Endothelial cell of umbilical vein (primary cell): Measurements from ENCODE around the gene CBL. TPM values are rescaled to one million over a fixed set of nuclear protein-coding genes. Genes with fewer than 3 reads are reported as not detected.

Source experiments
- BruUV-seq: library from RNA; stranded (reverse); fragments of 400-500 nt; replicated peaks from 2 replicates; lab custom pipeline; 2021; lab: Mats Ljungman, UMichigan
- CTCF ChIA-PET: fragments of 300-600, 350-600 bp; sonication (Branson Sonifier 250); formaldehyde crosslinking; loops from one replicate; lab custom pipeline; 2021; ENCODE audit warnings: antibody characterized with exemption, inconsistent platforms; lab: Charles Lee
- POLR2A ChIA-PET: fragments of 300-600, 350-600 bp; sonication (Branson Sonifier 250); formaldehyde crosslinking; loops from one replicate; lab custom pipeline; 2021; ENCODE audit warnings: antibody characterized with exemption, inconsistent platforms; lab: Charles Lee
- DNase-seq: peaks from one replicate; pipeline ENCODE4 v3.0.0-alpha.2; 2011; ENCODE audit warnings: low read depth, low spot score
- FAIRE-seq: peaks from 2 replicates; lab custom pipeline; 2011; peaks lifted over from hg19 to GRCh38; lab: Jason Lieb, UNC
- H2AFZ ChIP-seq: 2 replicates; pipeline ENCODE4 v1.6.0; 2012; ENCODE audit warnings: low read depth, low read length, control low read depth, inconsistent platforms
- H3K27ac ChIP-seq: 2 replicates; pipeline ENCODE4 v1.5.1; 2011; ENCODE audit warnings: low read depth, mild to moderate bottlenecking, control low read depth, low read length, moderate library complexity; ENCODE audit not compliant: insufficient read depth
- H3K27me3 ChIP-seq, 2 experiments: 2 replicates each; pipeline versions ENCODE4 v1.6.0 to v1.6.1; 2011; ENCODE audit warnings: low read length in 2 of 2, mixed read lengths in 1 of 2; ENCODE audit not compliant: control insufficient read depth in 2 of 2, insufficient read depth in 2 of 2
- H3K36me3 ChIP-seq, 2 experiments: 2 replicates in 1 of 2; 3 replicates in 1 of 2; pipeline ENCODE4 v1.5.1; 2011; ENCODE audit warnings: low read length in 2 of 2, mild to moderate bottlenecking in 1 of 2, moderate library complexity in 1 of 2; ENCODE audit not compliant: control insufficient read depth in 2 of 2, insufficient read depth in 2 of 2; ENCODE audit errors: extremely low read depth in 1 of 2
- H3K4me1 ChIP-seq: 3 replicates; pipeline ENCODE4 v1.5.1; 2011; ENCODE audit warnings: mild to moderate bottlenecking, low read length; ENCODE audit not compliant: control insufficient read depth, insufficient read depth; ENCODE audit errors: extremely low read depth
- H3K4me2 ChIP-seq: 2 replicates; pipeline ENCODE4 v1.6.1; 2011; ENCODE audit warnings: low read length, control low read depth, mixed read lengths; ENCODE audit not compliant: insufficient read depth
- H3K4me3 ChIP-seq, 3 experiments: fragments of 200-600 bp in 1 of 3; sonication (generic), shearing (Covaris generic) in 1 of 3; replicated peaks in 1 of 3; 2 replicates each; pipeline ENCODE4 v1.5.1; 2011 to 2016; ENCODE audit warnings: control low read depth in 3 of 3, low read length in 3 of 3, mild to moderate bottlenecking in 2 of 3, inconsistent platforms in 1 of 3, low read depth in 1 of 3, moderate library complexity in 1 of 3; ENCODE audit not compliant: insufficient read depth in 1 of 3
- H3K79me2 ChIP-seq: 2 replicates; pipeline ENCODE4 v1.6.0; 2012; ENCODE audit warnings: low read length, inconsistent platforms; ENCODE audit not compliant: control insufficient read depth, insufficient read depth
- H3K9ac ChIP-seq: replicated peaks from 2 replicates; pipeline ENCODE3; 2011; ENCODE audit warnings: low read length, control low read depth; ENCODE audit not compliant: insufficient read depth; ENCODE audit errors: extremely low read depth
- H3K9me1 ChIP-seq: replicated peaks from 3 replicates; pipeline ENCODE4 v1.6.0; 2011; ENCODE audit warnings: mild to moderate bottlenecking, low read length; ENCODE audit not compliant: control insufficient read depth, insufficient read depth; ENCODE audit errors: extremely low read depth
- H3K9me3 ChIP-seq: replicated peaks from 2 replicates; pipeline ENCODE4 v1.5.1; 2012; ENCODE audit warnings: low read length, inconsistent platforms; ENCODE audit not compliant: control insufficient read depth, insufficient read depth
- H4K20me1 ChIP-seq: replicated peaks from 2 replicates; pipeline ENCODE3; 2011; ENCODE audit warnings: mild to moderate bottlenecking, low read length; ENCODE audit not compliant: control insufficient read depth, insufficient read depth; ENCODE audit errors: extremely low read depth
- EZH2 ChIP-seq: IDR thresholded peaks from 2 replicates; pipeline ENCODE4 v1.6.1; 2012; ENCODE audit warnings: borderline replicate concordance, low read depth, mild to moderate bottlenecking, moderate library complexity, low read length, inconsistent platforms; ENCODE audit not compliant: severe bottlenecking
- FOS ChIP-seq: IDR thresholded peaks from 2 replicates; pipeline ENCODE4 v1.6.1; 2011; ENCODE audit warnings: mild to moderate bottlenecking, low read length, moderate library complexity, borderline replicate concordance; ENCODE audit not compliant: insufficient read depth
- GATA2 ChIP-seq: IDR thresholded peaks from 2 replicates; pipeline ENCODE4 v1.7.0; 2011; ENCODE audit warnings: low read depth, mild to moderate bottlenecking, moderate library complexity, mixed read lengths, low read length; ENCODE audit not compliant: insufficient read length, insufficient read depth
- JUN ChIP-seq: IDR thresholded peaks from 2 replicates; pipeline ENCODE4 v1.6.1; 2011; ENCODE audit warnings: borderline replicate concordance, low read depth; ENCODE audit not compliant: insufficient read length, insufficient read depth
- MYC ChIP-seq: IDR thresholded peaks from one replicate; pipeline ENCODE4 v1.6.1; 2011; ENCODE audit warnings: mild to moderate bottlenecking, low read depth, low read length
- POLR2A ChIP-seq: IDR thresholded peaks from 2 replicates; pipeline ENCODE4 v1.6.1; 2012; ENCODE audit warnings: low read depth, mild to moderate bottlenecking, control low read depth, low read length
- POLR2AphosphoS5 ChIP-seq: IDR thresholded peaks from 2 replicates; pipeline ENCODE4 v1.6.1; 2012; ENCODE audit warnings: low read depth, mild to moderate bottlenecking, control low read depth, low read length, moderate library complexity; ENCODE audit not compliant: insufficient read depth
- dilution Hi-C: fragments of 300-500 bp; cut with MboI; formaldehyde crosslinking; loops from one replicate; pipeline ENCODE4 v1.15.0; 2019; ENCODE audit warnings: low sequenced_read_pairs; ENCODE audit not compliant: extremely low pct_ligation_motif_present
- intact Hi-C: fragments of 100-400 bp; cut with micrococcal nuclease; formaldehyde crosslinking; loops from one replicate; pipeline ENCODE4 v1.10.0; 2022
- polyA plus RNA-seq, 4 experiments: library from polyadenylated mRNA; depleted of rRNA in 3 of 4; stranded (reverse) in 3 of 4; unstranded in 1 of 4; fragments of >200 nt; gene quantifications; 2 replicates each; pipeline versions ENCODE4 v1.2.1 to v1.2.3, GENCODE V29; 2011 to 2012; ENCODE audit warnings: missing spikeins in 1 of 4
- total RNA-seq: library from RNA; stranded (reverse); gene quantifications from 2 replicates; pipeline ENCODE4 v1.2.3, GENCODE V29; 2021
- TF ChIP-seq, protein P1 (sequence below): IDR thresholded peaks from 2 replicates; pipeline ENCODE4 v1.6.1; 2011; ENCODE audit not compliant: insufficient read depth, insufficient read length
- TF ChIP-seq, protein P2 (sequence below), 2 donors: IDR thresholded peaks; 1 replicate in 1 of 2; 2 replicates in 1 of 2; pipeline ENCODE4 v1.5.1; 2011; ENCODE audit warnings: low read length in 2 of 2, mild to moderate bottlenecking in 2 of 2, moderate library complexity in 2 of 2, control low read depth in 1 of 2, inconsistent platforms in 1 of 2, low read depth in 1 of 2; ENCODE audit not compliant: insufficient read depth in 1 of 2; ENCODE audit errors: extremely low read depth in 1 of 2

CBL gene
- total and polyA plus RNA-seq, 2 donors (not counting 3 experiments of a cell fraction or from before 2014, with no cell fraction given), result 15.5 to 41.5 TPM

DNA sequence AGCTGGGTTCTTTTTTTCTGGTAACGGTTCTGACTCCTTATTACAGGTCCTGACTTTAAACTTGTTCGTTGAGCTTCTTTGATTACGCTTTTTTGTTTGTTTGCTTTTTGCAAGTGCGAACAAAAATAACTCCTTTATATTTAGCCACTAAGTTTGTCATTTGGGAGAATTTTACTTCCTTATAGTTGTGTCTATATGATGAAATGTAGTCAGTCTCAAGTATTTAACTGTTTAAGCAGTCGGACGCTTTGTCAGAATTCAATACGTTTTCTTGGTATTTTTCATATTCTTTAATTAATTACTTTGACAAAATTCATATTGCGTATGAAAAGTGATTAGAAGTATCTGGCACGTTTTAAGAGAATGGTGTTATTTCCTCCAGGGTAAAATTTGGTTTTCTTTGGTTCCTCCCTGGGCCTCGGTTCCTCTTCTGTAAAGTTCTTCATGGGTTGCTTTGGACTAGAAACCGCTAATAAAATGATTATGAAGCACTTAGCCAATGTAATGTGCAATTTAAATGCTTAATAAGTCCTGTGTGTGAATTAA, 1.3 kb downstream of the CBL start:
- peak overlapping the region; percentile 99 for H3K4me2 ChIP-seq
- TF ChIP-seq, protein P1, sequence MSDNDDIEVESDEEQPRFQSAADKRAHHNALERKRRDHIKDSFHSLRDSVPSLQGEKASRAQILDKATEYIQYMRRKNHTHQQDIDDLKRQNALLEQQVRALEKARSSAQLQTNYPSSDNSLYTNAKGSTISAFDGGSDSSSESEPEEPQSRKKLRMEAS, result no peak
- TF ChIP-seq POLR2A (no peak), POLR2AphosphoS5 (no peak), GATA2 (no peak), EZH2 (no peak), FOS (no peak), JUN (no peak), MYC (no peak)
- TF ChIP-seq, protein P2, sequence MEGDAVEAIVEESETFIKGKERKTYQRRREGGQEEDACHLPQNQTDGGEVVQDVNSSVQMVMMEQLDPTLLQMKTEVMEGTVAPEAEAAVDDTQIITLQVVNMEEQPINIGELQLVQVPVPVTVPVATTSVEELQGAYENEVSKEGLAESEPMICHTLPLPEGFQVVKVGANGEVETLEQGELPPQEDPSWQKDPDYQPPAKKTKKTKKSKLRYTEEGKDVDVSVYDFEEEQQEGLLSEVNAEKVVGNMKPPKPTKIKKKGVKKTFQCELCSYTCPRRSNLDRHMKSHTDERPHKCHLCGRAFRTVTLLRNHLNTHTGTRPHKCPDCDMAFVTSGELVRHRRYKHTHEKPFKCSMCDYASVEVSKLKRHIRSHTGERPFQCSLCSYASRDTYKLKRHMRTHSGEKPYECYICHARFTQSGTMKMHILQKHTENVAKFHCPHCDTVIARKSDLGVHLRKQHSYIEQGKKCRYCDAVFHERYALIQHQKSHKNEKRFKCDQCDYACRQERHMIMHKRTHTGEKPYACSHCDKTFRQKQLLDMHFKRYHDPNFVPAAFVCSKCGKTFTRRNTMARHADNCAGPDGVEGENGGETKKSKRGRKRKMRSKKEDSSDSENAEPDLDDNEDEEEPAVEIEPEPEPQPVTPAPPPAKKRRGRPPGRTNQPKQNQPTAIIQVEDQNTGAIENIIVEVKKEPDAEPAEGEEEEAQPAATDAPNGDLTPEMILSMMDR (IDR thresholded peaks at IDR 0.05; ENCODE audit: extremely low read depth in 1 of 2, insufficient read depth in 1 of 2, low read depth in 1 of 2, low read length in 2 of 2), result no peak
- ChIA-PET CTCF (interaction anchor here (1.6 to 2.7 kb wide), 7 partner anchors 9 to 115 kb away, joined by 12 to 34 read pairs (median 17); partner anchors contain the start of genes DPAGT1 and MCAM), POLR2A (no interaction called here)
- H3K27me3 ChIP-seq, result no peaks in the 10 kb centered on the region
- no TSS peak for BruUV-seq
- H3K79me2 ChIP-seq, result peaks cover 55% of the 10 kb centered on the region
- H3K36me3 ChIP-seq, result no peaks in the 10 kb centered on the region
- peaks cover 17% of the 10 kb centered on the region for H3K4me1 ChIP-seq
- intact Hi-C loops (loop anchor here (1.0 to 5.0 kb wide), 2 partner anchors 22 to 165 kb away; no protein-coding TSS in a partner anchor), dilution Hi-C loops (no loop called here)
- H3K9me1 ChIP-seq, result no peaks in the 10 kb centered on the region
- no peak for DNase-seq
- no peaks in the 10 kb centered on the region for H3K9me3 ChIP-seq
- peak overlapping the region; percentile 76 for H3K9ac ChIP-seq
- H4K20me1 ChIP-seq, result peaks cover 6% of the 10 kb centered on the region
- H2AFZ ChIP-seq, result no peak overlapping the region
- H3K27ac ChIP-seq, result no peak overlapping the region
- H3K4me3 ChIP-seq, result peak overlapping the region; percentile 61 to 93 (median 88)
- no peak for FAIRE-seq
